HG03045 (cell line): ENCODE data around the gene TIAM1.

Experiments
- ATAC-seq: cut with Tn5 transposase; IDR thresholded peaks from one replicate; pipeline ENCODE4 v1.9.1; 2021; ENCODE audit warnings: mild to moderate bottlenecking, moderate library complexity; ENCODE audit not compliant: unreplicated experiment

TIAM1 gene

GRCh38 chr21:31103571-31104265, 240.3 kb downstream of the TIAM1 start:
- ATAC-seq = no peak

GRCh38 chr21:31103163-31103562, 240.9 kb downstream of the TIAM1 start:
- ATAC-seq = no peak

- ATAC-seq = no peak
Observed at GRCh38 chr21:31099122-31099521, 244.9 kb downstream of the TIAM1 start.

DNA sequence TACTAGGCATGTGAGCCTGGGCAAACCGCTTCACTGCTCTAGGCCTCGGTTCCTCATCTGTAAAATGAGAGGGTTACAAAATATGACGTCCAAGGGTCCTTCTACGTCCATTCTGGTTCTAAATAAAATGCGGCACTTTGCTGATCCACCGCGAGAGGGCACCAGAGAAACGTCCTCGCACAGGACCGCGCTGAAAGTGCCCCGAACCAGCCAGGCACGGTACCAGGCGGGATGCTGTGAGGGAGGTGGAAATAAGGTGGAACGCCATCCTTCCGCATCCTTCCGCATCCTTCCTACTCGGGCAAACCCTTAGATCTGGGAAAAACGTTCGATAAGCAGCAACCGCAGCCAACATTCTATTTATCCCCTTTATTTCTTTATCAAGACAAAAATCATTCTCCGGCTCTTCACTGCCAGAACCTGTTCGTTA, 245.5 kb downstream of the TIAM1 start:
- no peak for ATAC-seq

DNA sequence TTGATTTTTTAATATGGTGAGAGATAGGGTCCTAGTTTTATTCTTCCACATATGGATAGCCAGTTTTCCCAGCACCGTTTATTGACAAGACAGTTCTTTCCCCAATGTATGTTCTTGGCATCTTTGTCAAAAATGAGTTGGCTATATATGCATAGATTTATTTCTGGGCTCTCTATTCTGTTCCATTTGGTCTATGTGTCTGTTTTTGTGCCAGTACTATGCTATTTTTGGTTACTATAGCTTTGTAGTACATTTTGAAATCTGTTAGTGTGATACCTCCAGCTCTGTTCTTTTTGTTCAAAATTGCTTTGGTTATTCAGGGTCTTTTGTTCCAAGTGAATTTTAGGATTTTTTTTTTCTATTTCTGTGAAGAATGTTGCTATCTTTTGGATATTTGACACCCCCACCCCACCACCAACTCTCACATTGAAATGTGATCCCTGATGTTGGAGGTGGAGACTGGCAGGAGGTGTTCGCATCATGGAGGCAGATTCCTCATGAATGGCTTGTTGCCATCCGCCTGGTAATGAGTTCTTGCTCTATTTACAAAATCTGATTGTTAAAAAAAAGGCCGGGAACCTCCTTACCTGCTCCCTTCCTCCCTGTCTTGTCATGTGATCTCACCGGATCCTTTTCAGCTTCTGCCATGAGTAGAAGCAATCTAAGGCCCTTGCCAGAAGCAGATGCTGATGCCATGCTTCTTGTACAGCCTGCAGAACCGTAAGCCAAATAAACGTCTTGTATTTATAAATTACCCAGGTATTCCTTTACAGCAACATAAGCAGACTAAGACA, 251.0 kb downstream of the TIAM1 start:
- ATAC-seq = no peak

DNA sequence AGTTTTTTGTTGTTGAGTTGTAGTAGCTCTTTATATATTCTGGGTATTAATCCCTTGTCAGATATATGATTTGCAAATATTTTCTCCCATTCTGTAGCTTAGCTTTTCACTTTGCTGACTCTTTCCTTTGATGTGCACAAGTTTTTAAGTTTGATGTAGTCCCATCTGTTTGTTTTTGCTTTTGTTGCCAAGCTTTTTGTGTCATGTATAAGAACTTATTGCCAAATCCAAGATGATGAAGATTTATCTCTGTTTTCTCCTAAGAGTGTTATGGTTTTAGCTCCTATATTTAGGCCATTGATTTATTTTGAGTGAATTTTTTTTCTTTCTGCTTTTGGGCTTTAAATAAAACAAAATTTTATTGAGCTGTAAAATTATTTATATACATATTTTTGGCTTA, 253.7 kb downstream of the TIAM1 start:
- ATAC-seq = no peak

- ATAC-seq = no peak
Observed at GRCh38 chr21:31088474-31088751, 255.6 kb downstream of the TIAM1 start.

GRCh38 chr21:31087639-31088473, 256.2 kb downstream of the TIAM1 start:
- no peak for ATAC-seq

GRCh38 chr21:31084689-31085088, 259.4 kb downstream of the TIAM1 start:
- no peak for ATAC-seq

DNA sequence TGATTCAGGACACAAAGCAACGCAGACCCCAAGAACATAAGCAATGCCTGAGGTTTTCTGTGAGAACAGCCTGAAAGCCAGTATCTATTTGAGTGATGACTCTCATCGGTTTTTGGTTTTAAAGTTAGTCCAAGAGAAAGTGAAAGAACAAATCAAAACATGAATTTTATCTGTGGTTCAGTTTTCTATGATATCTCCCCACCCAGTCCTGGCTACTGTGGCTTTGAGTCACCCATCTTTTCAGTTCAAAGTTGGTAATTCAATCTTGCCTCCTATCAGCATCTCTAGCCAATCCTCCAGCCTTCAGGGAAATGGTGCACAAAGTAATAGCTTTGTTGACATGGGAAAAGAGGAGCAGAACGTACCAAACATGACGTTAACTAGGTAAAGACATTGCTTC, 265.3 kb downstream of the TIAM1 start:
- ATAC-seq = no peak

DNA sequence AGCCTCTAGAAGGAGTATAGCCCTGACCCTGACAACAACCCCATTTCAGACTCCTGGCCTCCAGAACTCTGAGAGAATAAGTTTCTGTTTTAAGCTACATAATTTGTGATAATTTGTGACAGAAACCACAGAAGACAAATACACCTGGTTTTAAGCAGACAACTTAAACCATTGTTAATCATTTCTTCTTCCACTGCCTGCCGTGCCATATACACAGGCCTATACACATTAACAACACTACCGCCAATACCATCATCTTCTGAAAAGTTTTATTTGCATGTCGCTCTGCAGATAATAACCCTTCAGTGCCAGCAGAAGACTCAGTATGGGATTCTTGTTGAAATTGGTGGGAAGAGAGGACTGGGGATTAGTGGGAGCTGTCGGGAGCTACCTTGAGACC, 265.8 kb downstream of the TIAM1 start:
- ATAC-seq = no peak

- ATAC-seq = no peak
Observed at GRCh38 chr21:31075848-31076247, 268.2 kb downstream of the TIAM1 start.

GRCh38 chr21:31072533-31072932, 271.5 kb downstream of the TIAM1 start:
- no peak for ATAC-seq
